IMR-90 (cell line): ENCODE results near the gene SYNE3. TPM values are rescaled to one million over a fixed set of nuclear protein-coding genes. Genes with fewer than 3 reads are reported as not detected.

Experiments used
- FOS ChIP-seq: fragments of 150-350 bp; IDR thresholded peaks from 2 replicates; pipeline ENCODE4 v1.6.1; 2016; ENCODE audit warnings: low read depth, low read length
- polyA plus RNA-seq, 3 experiments: library from polyadenylated mRNA; depleted of rRNA; stranded (reverse); fragments of >200 nt; gene quantifications; 2 replicates each; pipeline ENCODE4 v1.2.3, GENCODE V29; 2012; ENCODE audit warnings: low replicate concordance in 1 of 3
- total RNA-seq: library from RNA; depleted of rRNA; stranded (reverse); fragments of >200 nt; gene quantifications from 2 replicates; pipeline ENCODE4 v1.2.3, GENCODE V29; 2012
- TF ChIP-seq, protein P1 (sequence below): fragments of 150-350 bp; IDR thresholded peaks from 2 replicates; pipeline ENCODE4 v1.6.1; 2017; ENCODE audit warnings: mild to moderate bottlenecking, antibody characterized with exemption, low read length, low read depth

SYNE3 gene
- total and polyA plus RNA-seq, 2 of the 4 experiments (the other 2 are of a cell fraction) = 2.9 to 5.0 TPM

DNA sequence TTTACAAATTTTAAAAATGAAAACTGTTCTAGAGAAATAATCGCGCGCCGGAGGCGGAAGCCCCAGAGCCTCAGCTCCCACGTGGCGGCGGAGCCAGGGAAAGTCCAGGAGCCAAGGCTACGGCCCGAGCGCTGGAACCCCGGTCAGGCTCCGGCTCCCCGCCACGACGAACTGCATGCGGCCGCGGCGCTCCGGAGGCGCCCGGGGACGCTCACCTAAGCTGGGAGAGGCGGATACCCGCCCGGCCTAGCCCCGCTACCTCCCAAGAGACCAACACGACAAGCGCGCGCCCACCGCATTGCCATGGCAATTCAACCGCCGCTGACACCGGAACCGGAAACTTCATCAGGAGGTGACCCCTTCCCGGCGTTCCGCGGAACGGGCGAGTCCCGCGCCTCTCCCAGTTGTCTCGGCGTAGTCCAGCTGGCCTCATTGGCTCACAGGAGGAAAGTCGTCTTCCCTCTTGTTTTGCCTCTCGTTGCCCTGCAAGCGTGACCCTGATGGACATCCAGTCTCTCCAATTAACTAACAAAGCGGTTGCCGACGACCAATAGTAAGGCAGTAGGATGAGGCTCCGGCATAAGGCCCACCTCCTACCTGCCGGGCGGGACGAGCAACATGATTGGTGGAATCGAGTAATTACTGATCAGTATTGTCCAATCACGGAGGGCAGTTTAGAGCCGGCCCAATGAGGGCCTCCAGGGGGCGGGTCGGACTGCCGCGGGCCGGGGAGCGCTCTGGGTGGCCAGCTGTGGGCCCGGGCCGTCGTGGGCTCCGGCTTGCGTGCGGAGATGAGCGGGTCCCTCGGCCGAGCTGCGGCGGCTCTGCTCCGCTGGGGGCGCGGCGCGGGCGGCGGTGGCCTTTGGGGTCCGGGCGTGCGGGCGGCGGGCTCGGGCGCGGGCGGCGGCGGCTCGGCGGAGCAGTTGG lies 18.1 kb upstream of the SYNE3 start, which contains the start of gene GLRX5 (continued):
- TF ChIP-seq, protein P1, sequence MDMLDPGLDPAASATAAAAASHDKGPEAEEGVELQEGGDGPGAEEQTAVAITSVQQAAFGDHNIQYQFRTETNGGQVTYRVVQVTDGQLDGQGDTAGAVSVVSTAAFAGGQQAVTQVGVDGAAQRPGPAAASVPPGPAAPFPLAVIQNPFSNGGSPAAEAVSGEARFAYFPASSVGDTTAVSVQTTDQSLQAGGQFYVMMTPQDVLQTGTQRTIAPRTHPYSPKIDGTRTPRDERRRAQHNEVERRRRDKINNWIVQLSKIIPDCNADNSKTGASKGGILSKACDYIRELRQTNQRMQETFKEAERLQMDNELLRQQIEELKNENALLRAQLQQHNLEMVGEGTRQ = peak; percentile 80
- TF ChIP-seq FOS = peak; percentile 92
